ENCODE measurements around the gene PLAC1. TPM values are rescaled to one million over a fixed set of nuclear protein-coding genes. Genes with fewer than 3 reads are reported as not detected.

The PLAC1 gene
- polyA plus RNA-seq, 1 experiment = 0.43 TPM

GRCh38 chrX:134642386-134642785, 15.9 kb downstream of the PLAC1 start:
- TF ChIP-seq CTCF (IDR thresholded peaks at IDR 0.05; ENCODE audit: insufficient read depth, low read depth, low read length) = no peak
- H3K27me3 ChIP-seq (ENCODE audit: control insufficient read depth, insufficient read depth, low read length) = no peaks in the 10 kb centered on the region
- H3K36me3 ChIP-seq (ENCODE audit: control insufficient read depth, insufficient read depth, low read length) = no peaks in the 10 kb centered on the region
- DNase-seq (ENCODE audit: low read depth) = no peak
- CTCF ChIA-PET = interaction anchor here (0.7 to 1.8 kb wide), 4 partner anchors 11 to 122 kb away, joined by 3 to 5 read pairs (median 4); no protein-coding TSS in a partner anchor
- H3K4me3 ChIP-seq (ENCODE audit: low read depth, low read length) = no peak overlapping the region
- POLR2A ChIA-PET = interaction anchor here (0.6 kb wide), 1 partner anchor 39 kb away, joined by 8 read pairs; no protein-coding TSS in a partner anchor

- POLR2A ChIA-PET = no interaction called here
- CTCF ChIA-PET = interaction anchor here (1.0 to 1.8 kb wide), 3 partner anchors 10 to 121 kb away, joined by 4 to 5 read pairs (median 5); no protein-coding TSS in a partner anchor
- H3K36me3 ChIP-seq (ENCODE audit: control insufficient read depth, insufficient read depth, low read length) = no peaks in the 10 kb centered on the region
These were observed 16.9 kb downstream of the PLAC1 start for GRCh38 chrX:134641346-134641745.

DNA sequence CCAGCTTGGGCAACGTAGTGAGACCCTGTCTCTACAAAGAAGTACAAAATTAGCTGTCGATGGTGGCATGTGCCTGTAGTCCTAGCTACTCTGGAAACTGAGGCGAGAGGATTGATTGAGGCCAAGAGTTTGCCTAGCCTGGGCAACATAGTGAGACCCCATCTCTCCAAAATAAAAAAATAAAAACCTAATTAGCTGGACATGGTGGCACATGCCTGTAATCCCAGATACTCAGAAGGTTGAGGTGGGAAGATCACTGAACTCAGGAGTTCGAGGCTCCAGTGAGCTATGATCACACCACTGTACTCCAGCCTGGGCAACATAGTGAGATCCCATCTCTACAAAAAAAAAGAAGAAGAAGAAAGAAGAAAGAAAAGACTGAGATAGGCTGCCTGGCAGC, 17.4 kb downstream of the PLAC1 start:
- H3K27me3 ChIP-seq (ENCODE audit: control insufficient read depth, insufficient read depth, low read length) = no peaks in the 10 kb centered on the region
- no peak overlapping the region for H3K4me3 ChIP-seq (ENCODE audit: low read depth, low read length)
- DNase-seq (ENCODE audit: low read depth) = no peak
- ChIA-PET POLR2A (no interaction called here), CTCF (interaction anchor here (1.0 kb wide), 1 partner anchor 18 kb away, joined by 5 read pairs; no protein-coding TSS in a partner anchor)
- H3K36me3 ChIP-seq (ENCODE audit: control insufficient read depth, insufficient read depth, low read length) = no peaks in the 10 kb centered on the region
- no peak for TF ChIP-seq CTCF (IDR thresholded peaks at IDR 0.05; ENCODE audit: insufficient read depth, low read depth, low read length)

More at GRCh38 chrX:134641346-134641745, 16.9 kb downstream of the PLAC1 start:
- Histone ChIP-seq H3K4me3 (ENCODE audit: low read depth, low read length) (no peak overlapping the region), H3K27me3 (ENCODE audit: control insufficient read depth, insufficient read depth, low read length) (no peaks in the 10 kb centered on the region)
- no peak for DNase-seq (ENCODE audit: low read depth)
- TF ChIP-seq CTCF (IDR thresholded peaks at IDR 0.05; ENCODE audit: insufficient read depth, low read depth, low read length) = no peak

DNA sequence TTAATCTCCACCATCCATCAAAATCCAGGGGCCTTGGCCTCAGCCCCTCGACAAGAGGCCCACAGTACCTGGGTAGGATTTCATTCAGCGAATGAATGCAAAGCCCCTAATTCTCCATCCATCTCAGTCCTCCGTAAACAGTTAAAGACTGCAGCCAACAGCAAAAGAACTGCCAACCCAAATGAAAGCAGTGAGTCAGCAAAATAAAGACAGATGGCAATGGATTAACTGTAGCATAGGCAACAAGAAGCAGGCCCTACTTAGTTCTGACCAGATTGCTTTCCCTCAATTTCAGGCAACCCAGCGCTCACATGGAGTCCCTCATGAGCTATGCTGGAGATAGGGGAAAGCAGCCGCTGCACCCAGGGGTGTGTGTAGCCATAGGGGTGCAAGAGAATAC, 21.4 kb downstream of the PLAC1 start:
- POLR2A ChIA-PET = no interaction called here
- CTCF ChIA-PET = interaction anchor here (1.1 kb wide), 1 partner anchor 37 kb away, joined by 3 read pairs; no protein-coding TSS in a partner anchor
- Histone ChIP-seq H3K36me3 (ENCODE audit: control insufficient read depth, insufficient read depth, low read length) (no peaks in the 10 kb centered on the region), H3K4me3 (ENCODE audit: low read depth, low read length) (no peak overlapping the region), H3K27me3 (ENCODE audit: control insufficient read depth, insufficient read depth, low read length) (no peaks in the 10 kb centered on the region)
- no peak for DNase-seq (ENCODE audit: low read depth)
- no peak for TF ChIP-seq CTCF (IDR thresholded peaks at IDR 0.05; ENCODE audit: insufficient read depth, low read depth, low read length)

GRCh38 chrX:134634691-134635090, 23.6 kb downstream of the PLAC1 start:
- no peak for TF ChIP-seq CTCF (IDR thresholded peaks at IDR 0.05; ENCODE audit: insufficient read depth, low read depth, low read length)
- POLR2A ChIA-PET = no interaction called here
- DNase-seq (ENCODE audit: low read depth) = no peak
- Histone ChIP-seq H3K36me3 (ENCODE audit: control insufficient read depth, insufficient read depth, low read length) (no peaks in the 10 kb centered on the region), H3K4me3 (ENCODE audit: low read depth, low read length) (no peak overlapping the region), H3K27me3 (ENCODE audit: control insufficient read depth, insufficient read depth, low read length) (no peaks in the 10 kb centered on the region)
- CTCF ChIA-PET = interaction anchor here (0.8 kb wide), 2 partner anchors 26 to 30 kb away, joined by 3 read pairs; no protein-coding TSS in a partner anchor
